Heart left ventricle (tissue), 16 donors: ENCODE results near the gene SPECC1. TPM values are rescaled to one million over a fixed set of nuclear protein-coding genes. Genes with fewer than 3 reads are reported as not detected.

Source experiments
- ATAC-seq, 4 donors: fragments of 200-7000 bp; cut with Tn5 transposase; one replicate each; pipeline ENCODE4 v1.9.1; 2020 to 2022; ENCODE audit warnings: moderate library complexity in 4 of 4, mild to moderate bottlenecking in 3 of 4, moderate number of reproducible peaks in 1 of 4
- DNase-seq, 5 donors: peaks; one replicate each; pipeline ENCODE4 v3.0.0-alpha.2; 2020
- H3K27ac ChIP-seq, 12 donors: fragments of 200-600 bp; sonication (generic) in 4 of 12; one replicate each; pipeline versions ENCODE4 v1.5.0 to v1.8.0; 2016 to 2022; ENCODE audit warnings: mild to moderate bottlenecking in 2 of 12
- H3K27me3 ChIP-seq, 9 donors: fragments of 200-600 bp; sonication (generic) in 2 of 9; one replicate each; pipeline versions ENCODE4 v1.5.1 to v1.8.0; 2016 to 2022; ENCODE audit warnings: mild to moderate bottlenecking in 3 of 9
- H3K36me3 ChIP-seq, 9 donors: fragments of 200-600 bp; sonication (generic) in 2 of 9; one replicate each; pipeline versions ENCODE4 v1.5.0 to v1.8.0; 2018 to 2022; ENCODE audit warnings: mild to moderate bottlenecking in 2 of 9
- H3K4me1 ChIP-seq, 12 donors: fragments of 200-600 bp; sonication (generic) in 4 of 12; one replicate each; pipeline versions ENCODE4 v1.5.0 to v1.8.0; 2016 to 2022; ENCODE audit warnings: mild to moderate bottlenecking in 3 of 12
- H3K4me3 ChIP-seq, 12 donors: fragments of 200-600 bp; sonication (generic) in 4 of 12; one replicate each; pipeline versions ENCODE4 v1.5.0 to v1.8.0; 2017 to 2022; ENCODE audit warnings: mild to moderate bottlenecking in 9 of 12, moderate library complexity in 4 of 12
- H3K9me3 ChIP-seq, 12 donors: fragments of 200-600 bp; sonication (generic) in 4 of 12; one replicate each; pipeline versions ENCODE4 v1.5.0 to v1.8.0; 2016 to 2022; ENCODE audit warnings: mild to moderate bottlenecking in 1 of 12
- CTCF ChIP-seq, 12 donors: fragments of 200-600 bp; sonication (generic) in 4 of 12; IDR thresholded peaks; one replicate each; pipeline versions ENCODE4 v1.5.0 to v1.8.0; 2018 to 2022; ENCODE audit warnings: antibody characterized with exemption in 12 of 12, mild to moderate bottlenecking in 5 of 12
- POLR2A ChIP-seq, 2 donors: fragments of 450-650 bp; IDR thresholded peaks; one replicate each; pipeline ENCODE4 v1.6.1; 2017; ENCODE audit warnings: antibody characterized with exemption in 2 of 2, mild to moderate bottlenecking in 2 of 2, moderate library complexity in 2 of 2
- WGBS, 4 donors: extraction: QIAGEN DNeasy Blood & Tissue Kit in 2 of 4; methylation state at CpG; one replicate each; pipeline versions ENCODE4 v1.1.5 to v1.1.7; 2013 to 2018; 5-methylcytosine and 5-hydroxymethylcytosine counted together
- intact Hi-C, 10 donors: fragments of 100-400 bp; cut with DNase I; formaldehyde crosslinking; loops; one replicate each; pipeline versions ENCODE4 v1.11.1 to v1.14.2; 2022
- polyA plus RNA-seq, 2 donors: library from polyadenylated mRNA; stranded (reverse); fragments of 200-250 nt; gene quantifications; one replicate each; pipeline ENCODE4 v1.2.3, GENCODE V29; 2013
- total RNA-seq, 9 donors: library from RNA; depleted of rRNA in 2 of 9; stranded (reverse); fragments of >200 nt in 2 of 9; fragmentation: NEBNext Ultra II Directional in 3 of 9; extraction: Animal tissue kit (Norgen Biotek cat#: 25700) in 3 of 9; gene quantifications; one replicate each; pipeline versions ENCODE4 v1.1.0 to v1.2.4, GENCODE V29; 2016 to 2023
- donor health status: ischemic (EF 13 %, LVEDD 7.1; RV severe dilation, severe dysfunction).
- donor health status: healthy with polysubstance abuse.
- donor health status: DM: no; HTN: yes; CAD: no.
- donor health status: DM: no; HTN: no; CAD: no.
- donor health status: ischemic (EF 25% LVEDD 6.9; RV normal size, moderate dysfunction).
- donor health status: ischemic (EF 25% LVEDD 5.7; RV mildly dilated, moderate dysfunction).
- donor health status: healthy.
- donor health status: DM: yes; HTN: yes; CAD: no.
- donor health status: ischemic (EF 35%, LVEDD 5.7; RV mildly dilated, moderate dysfunction).
- donor health status: nonischemic (EF 11% LVEDD 7.7; RV severe dilation, severe dysfunction).
- donor health status: DM: yes; HTN: yes; CAD: no.
- donor health status: PGD.
- donor health status: ischemic (EF 29% LVEDD 5.4; RV normal size, mild dysfunction).
- donor health status: nonischemic (EF 23%, LVEDD 6.1; RV moderate dilation, normal function).

The SPECC1 gene
- total and polyA plus RNA-seq, 11 donors: 3.8 to 18.4 (median 10.6) TPM

GRCh38 chr17:20213449-20213848 is 204.3 kb downstream of the SPECC1 start:
- H3K4me3 ChIP-seq: no peak overlapping the region
- H3K4me1 ChIP-seq: no peaks in the 10 kb centered on the region
- ATAC-seq (no peak), DNase-seq (no peak)
- H3K9me3 ChIP-seq: no peaks in the 10 kb centered on the region
- intact Hi-C loops: no loop called here
- H3K36me3 ChIP-seq: peaks cover 0 to 6% (median 0%) of the 10 kb centered on the region in 9 donors
- no peak for TF ChIP-seq CTCF (IDR thresholded peaks at IDR 0.05)
- no peak for TF ChIP-seq POLR2A (IDR thresholded peaks at IDR 0.05)
- no peak overlapping the region for H3K27ac ChIP-seq
- no peaks in the 10 kb centered on the region for H3K27me3 ChIP-seq

- intact Hi-C loops: no loop called here
- ATAC-seq: no peak
- no peaks in the 10 kb centered on the region for H3K27me3 ChIP-seq
- TF ChIP-seq POLR2A (IDR thresholded peaks at IDR 0.05) (no peak), CTCF (IDR thresholded peaks at IDR 0.05) (no peak)
- H3K36me3 ChIP-seq: peaks cover 0 to 6% (median 0%) of the 10 kb centered on the region in 9 donors
- no peak for DNase-seq
- H3K9me3 ChIP-seq: peaks cover 0 to 5% (median 0%) of the 10 kb centered on the region in 12 donors
- no peaks in the 10 kb centered on the region for H3K4me1 ChIP-seq
- no peak overlapping the region for H3K4me3 ChIP-seq
- no peak overlapping the region for H3K27ac ChIP-seq
- WGBS, 4 donors: 55 to 69% (median 62%) methylated on average over 8 of the region's 8 CpGs
Measured at GRCh38 chr17:20214794-20215193, 205.6 kb downstream of the SPECC1 start.

GRCh38 chr17:20216154-20216815 is 207.1 kb downstream of the SPECC1 start:
- Histone ChIP-seq H3K4me3 (no peak overlapping the region), H3K27me3 (no peaks in the 10 kb centered on the region), H3K27ac (no peak overlapping the region), H3K4me1 (no peaks in the 10 kb centered on the region), H3K9me3 (peaks cover 0 to 8% (median 0%) of the 10 kb centered on the region in 12 donors), H3K36me3 (peaks cover 0 to 3% (median 0%) of the 10 kb centered on the region in 9 donors)
- 71 to 84% (median 76%) methylated on average over 6 of the region's 6 CpGs for WGBS, 4 donors
- DNase-seq (no peak), ATAC-seq (no peak)
- no peak for TF ChIP-seq POLR2A (IDR thresholded peaks at IDR 0.05)
- intact Hi-C loops: no loop called here

- intact Hi-C loops: no loop called here
- peaks cover 0 to 2% (median 0%) of the 10 kb centered on the region in 9 donors for H3K36me3 ChIP-seq
Measured at GRCh38 chr17:20216853-20217252, 207.7 kb downstream of the SPECC1 start.

More at GRCh38 chr17:20216853-20217252, 207.7 kb downstream of the SPECC1 start:
- WGBS, 4 donors: 73 to 86% (median 81%) methylated on average over 3 of the region's 3 CpGs
- no peak for ATAC-seq
- no peak for TF ChIP-seq CTCF (IDR thresholded peaks at IDR 0.05)
- no peak for TF ChIP-seq POLR2A (IDR thresholded peaks at IDR 0.05)
- Histone ChIP-seq H3K4me1 (no peaks in the 10 kb centered on the region), H3K27me3 (no peaks in the 10 kb centered on the region), H3K9me3 (peaks cover 0 to 8% (median 0%) of the 10 kb centered on the region in 12 donors), H3K27ac (no peak overlapping the region), H3K4me3 (no peak overlapping the region)
- DNase-seq: no peak
